ENCODE data around the gene FDXR.
"Not testable (repeated sequence)": the region's sequence is repeated elsewhere in the genome, so short reads cannot be mapped to it uniquely, and the experiment has no call there.

FDXR gene

DNA sequence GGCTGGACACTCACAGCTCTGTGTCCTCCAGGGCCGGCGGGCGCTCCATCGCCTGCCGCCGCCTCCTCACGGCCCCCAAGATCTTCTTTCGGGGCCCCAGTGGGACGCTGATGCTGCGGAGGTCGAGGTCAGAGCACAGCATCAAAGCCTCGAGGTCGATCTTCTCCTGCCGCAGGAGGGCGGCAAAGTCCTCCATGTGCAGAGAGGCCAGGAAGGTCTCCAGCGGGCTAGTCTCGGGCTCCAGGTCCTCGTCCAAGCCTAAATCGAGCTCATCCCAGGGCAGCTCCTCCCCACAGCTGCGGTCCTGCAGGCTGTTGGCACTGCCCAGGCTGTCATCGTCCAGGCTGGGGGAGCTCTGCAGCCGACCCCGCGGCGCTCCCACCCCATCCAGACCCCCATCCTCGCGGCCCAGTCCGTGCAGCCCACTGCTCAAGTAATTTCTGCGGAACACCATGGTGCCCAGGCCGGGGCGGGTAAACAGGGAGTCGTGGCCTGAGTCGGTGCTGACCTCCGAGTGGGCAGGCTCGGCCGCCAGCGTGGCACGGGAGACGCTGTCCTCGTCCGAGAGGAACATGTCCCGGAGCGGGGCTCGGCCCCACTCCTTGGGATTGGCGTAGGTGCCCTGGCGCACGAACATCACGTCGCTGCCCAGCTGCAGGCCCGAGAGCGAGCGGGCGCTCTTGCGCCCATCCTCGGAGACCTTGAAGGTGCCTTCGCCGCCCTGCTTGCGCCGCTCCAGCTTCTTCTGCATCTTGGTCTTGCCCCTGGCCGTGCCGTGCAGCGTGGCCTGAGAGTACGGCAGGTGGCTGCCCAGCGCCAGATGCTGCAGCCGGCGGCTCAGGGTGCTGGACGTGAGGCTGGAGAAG lies 46.9 kb upstream of the FDXR start:
- H3K27me3 ChIP-seq (replicated peaks in 2 of 5; ENCODE audit: control insufficient read depth in 4 of 5, insufficient read depth in 5 of 5, low read length in 4 of 5), result peaks cover 0 to 54% (median 23%) of the 10 kb centered on the region in 5 experiments

DNA sequence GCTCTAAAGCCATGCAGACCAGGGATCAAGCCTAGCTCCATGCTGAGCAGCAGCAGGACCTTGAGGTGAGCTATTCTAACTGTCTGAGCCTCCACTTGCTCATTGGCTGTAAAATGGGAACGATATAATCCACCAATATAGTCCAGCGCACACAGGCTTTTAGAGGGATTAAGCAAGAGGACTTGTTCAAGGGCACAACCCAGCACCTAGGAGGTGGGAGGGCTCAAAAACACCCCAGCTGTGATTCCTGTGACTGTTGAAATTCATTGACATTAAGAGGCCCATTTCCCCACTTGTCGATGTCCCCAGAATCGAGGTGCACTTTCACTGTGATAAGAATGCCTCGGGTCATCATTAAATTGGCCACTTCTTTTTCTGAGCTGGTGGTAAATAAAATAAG lies 46.1 kb upstream of the FDXR start:
- no peak for DNase-seq
- CTCF ChIA-PET, result interaction anchor here (1.0 to 5.5 kb wide), 7 partner anchors 10 to 53 kb away, joined by 3 to 37 read pairs (median 4); partner anchors contain the start of gene OTOP3
- Histone ChIP-seq H3K4me1 (ENCODE audit: control extremely low read depth in 1 of 4, control insufficient read depth in 4 of 4, insufficient read depth in 4 of 4, low read length in 3 of 4) (peaks cover 0 to 25% (median 21%) of the 10 kb centered on the region in 4 experiments), H3K4me3 (ENCODE audit: control insufficient read depth in 1 of 7, extremely low read depth in 1 of 7, insufficient read depth in 4 of 7, low read depth in 2 of 7, low read length in 6 of 7) (no peak overlapping the region), H3K36me3 (ENCODE audit: control insufficient read depth in 4 of 4, insufficient read depth in 4 of 4, low read length in 3 of 4) (no peaks in the 10 kb centered on the region), H3K9me3 (ENCODE audit: control extremely low read depth in 1 of 5, control insufficient read depth in 4 of 5, insufficient read depth in 2 of 5, low read depth in 1 of 5, low read length in 4 of 5) (no peaks in the 10 kb centered on the region), H3K27ac (ENCODE audit: insufficient read depth in 1 of 2, low read depth in 1 of 2, low read length in 2 of 2, poor library complexity in 1 of 2, severe bottlenecking in 2 of 2) (no peak overlapping the region), H3K27me3 (replicated peaks in 2 of 5; ENCODE audit: control insufficient read depth in 4 of 5, insufficient read depth in 5 of 5, low read length in 4 of 5) (peaks cover 0 to 47% (median 17%) of the 10 kb centered on the region in 5 experiments)
- WGBS (ENCODE audit: insufficient coverage), result 93% methylated on average over 4 of the region's 5 CpGs
- POLR2A ChIA-PET, result no interaction called here

More for the DNA sequence above, 46.9 kb upstream of the FDXR start:
- 50% methylated on average over 64 of the region's 67 CpGs for WGBS (ENCODE audit: insufficient coverage)
- CTCF ChIA-PET, result interaction anchor here (0.9 to 5.5 kb wide), 10 partner anchors 9 to 52 kb away, joined by 3 to 37 read pairs (median 4); partner anchors contain the start of gene OTOP3
- H3K36me3 ChIP-seq (ENCODE audit: control insufficient read depth in 4 of 4, insufficient read depth in 4 of 4, low read length in 3 of 4), result no peaks in the 10 kb centered on the region
- peak overlapping the region in 1 of 7 experiments; percentile 24 for H3K4me3 ChIP-seq (ENCODE audit: control insufficient read depth in 1 of 7, extremely low read depth in 1 of 7, insufficient read depth in 4 of 7, low read depth in 2 of 7, low read length in 6 of 7)
- peaks cover 0 to 33% (median 29%) of the 10 kb centered on the region in 4 experiments for H3K4me1 ChIP-seq (ENCODE audit: control extremely low read depth in 1 of 4, control insufficient read depth in 4 of 4, insufficient read depth in 4 of 4, low read length in 3 of 4)
- H3K9me3 ChIP-seq (ENCODE audit: control extremely low read depth in 1 of 5, control insufficient read depth in 4 of 5, insufficient read depth in 2 of 5, low read depth in 1 of 5, low read length in 4 of 5), result no peaks in the 10 kb centered on the region
- H3K27ac ChIP-seq (ENCODE audit: insufficient read depth in 1 of 2, low read depth in 1 of 2, low read length in 2 of 2, poor library complexity in 1 of 2, severe bottlenecking in 2 of 2), result no peak overlapping the region
- peak; percentile 22 to 45 (median 29) for DNase-seq
- POLR2A ChIA-PET, result no interaction called here

DNA sequence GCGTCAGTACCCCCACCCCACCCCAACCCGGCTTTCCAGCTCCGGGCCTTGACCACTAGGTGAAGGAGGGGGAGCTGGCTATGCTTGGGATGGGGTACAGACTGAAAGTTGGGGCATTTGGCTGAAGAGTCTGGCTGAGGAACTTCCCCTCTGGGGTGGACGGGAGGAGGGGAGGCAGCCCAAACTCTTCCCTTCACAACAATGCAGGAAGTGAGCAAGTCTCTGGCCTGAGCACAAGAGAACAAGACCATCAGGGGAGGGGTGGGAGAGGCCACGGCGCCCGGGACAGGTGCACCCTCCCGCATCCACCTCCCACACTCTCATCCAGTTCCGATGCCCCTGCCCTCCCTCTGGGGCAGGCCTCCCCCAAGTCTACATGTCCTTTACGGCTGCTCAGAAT lies 44.6 kb upstream of the FDXR start:
- ChIA-PET POLR2A (no interaction called here), CTCF (no interaction called here)
- Histone ChIP-seq H3K4me1 (ENCODE audit: control extremely low read depth in 1 of 4, control insufficient read depth in 4 of 4, insufficient read depth in 4 of 4, low read length in 3 of 4) (peaks cover 0 to 14% (median 10%) of the 10 kb centered on the region in 4 experiments), H3K9me3 (ENCODE audit: control extremely low read depth in 1 of 5, control insufficient read depth in 4 of 5, insufficient read depth in 2 of 5, low read depth in 1 of 5, low read length in 4 of 5) (no peaks in the 10 kb centered on the region), H3K27me3 (replicated peaks in 2 of 5; ENCODE audit: control insufficient read depth in 4 of 5, insufficient read depth in 5 of 5, low read length in 4 of 5) (peaks cover 0 to 32% (median 14%) of the 10 kb centered on the region in 5 experiments), H3K36me3 (ENCODE audit: control insufficient read depth in 4 of 4, insufficient read depth in 4 of 4, low read length in 3 of 4) (no peaks in the 10 kb centered on the region), H3K4me3 (ENCODE audit: control insufficient read depth in 1 of 7, extremely low read depth in 1 of 7, insufficient read depth in 4 of 7, low read depth in 2 of 7, low read length in 6 of 7) (peak overlapping the region in 1 of 7 experiments; percentile 4), H3K27ac (ENCODE audit: insufficient read depth in 1 of 2, low read depth in 1 of 2, low read length in 2 of 2, poor library complexity in 1 of 2, severe bottlenecking in 2 of 2) (no peak overlapping the region)
- DNase-seq, result peak; percentile 21 to 60 (median 59)
- 56% methylated on average over 3 of the region's 10 CpGs for WGBS (ENCODE audit: insufficient coverage)

DNA sequence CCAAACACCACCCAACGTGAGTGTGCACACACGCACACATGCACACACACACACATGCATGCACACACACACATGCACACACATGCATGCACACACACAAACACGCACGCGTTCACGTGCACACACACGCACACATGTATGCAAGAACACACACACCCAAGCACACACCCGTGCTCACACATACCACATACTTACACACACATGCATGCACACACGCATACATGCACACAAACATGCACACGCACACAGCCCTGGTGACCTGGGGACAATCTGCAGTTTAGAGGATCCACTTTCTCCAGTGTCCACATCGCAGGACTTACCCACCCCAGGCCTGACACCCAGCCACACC lies 44.0 kb upstream of the FDXR start:
- Histone ChIP-seq H3K4me1 (ENCODE audit: control extremely low read depth in 1 of 4, control insufficient read depth in 4 of 4, insufficient read depth in 4 of 4, low read length in 3 of 4) (peaks cover 0 to 14% (median 10%) of the 10 kb centered on the region in 4 experiments), H3K4me3 (ENCODE audit: control insufficient read depth in 1 of 7, extremely low read depth in 1 of 7, insufficient read depth in 4 of 7, low read depth in 2 of 7, low read length in 6 of 7) (no peak overlapping the region), H3K27me3 (replicated peaks in 2 of 5; ENCODE audit: control insufficient read depth in 4 of 5, insufficient read depth in 5 of 5, low read length in 4 of 5) (peaks cover 0 to 27% (median 13%) of the 10 kb centered on the region in 5 experiments), H3K36me3 (ENCODE audit: control insufficient read depth in 4 of 4, insufficient read depth in 4 of 4, low read length in 3 of 4) (no peaks in the 10 kb centered on the region), H3K9me3 (ENCODE audit: control extremely low read depth in 1 of 5, control insufficient read depth in 4 of 5, insufficient read depth in 2 of 5, low read depth in 1 of 5, low read length in 4 of 5) (no peaks in the 10 kb centered on the region), H3K27ac (ENCODE audit: insufficient read depth in 1 of 2, low read depth in 1 of 2, low read length in 2 of 2, poor library complexity in 1 of 2, severe bottlenecking in 2 of 2) (no peak overlapping the region)
- DNase-seq, result no peak
- 95% methylated on average over 4 of the region's 11 CpGs for WGBS (ENCODE audit: insufficient coverage)
- ChIA-PET POLR2A (no interaction called here), CTCF (interaction anchor here (0.9 to 2.2 kb wide), 2 partner anchors 39 to 44 kb away, joined by 3 to 7 read pairs; no protein-coding TSS in a partner anchor)

DNA sequence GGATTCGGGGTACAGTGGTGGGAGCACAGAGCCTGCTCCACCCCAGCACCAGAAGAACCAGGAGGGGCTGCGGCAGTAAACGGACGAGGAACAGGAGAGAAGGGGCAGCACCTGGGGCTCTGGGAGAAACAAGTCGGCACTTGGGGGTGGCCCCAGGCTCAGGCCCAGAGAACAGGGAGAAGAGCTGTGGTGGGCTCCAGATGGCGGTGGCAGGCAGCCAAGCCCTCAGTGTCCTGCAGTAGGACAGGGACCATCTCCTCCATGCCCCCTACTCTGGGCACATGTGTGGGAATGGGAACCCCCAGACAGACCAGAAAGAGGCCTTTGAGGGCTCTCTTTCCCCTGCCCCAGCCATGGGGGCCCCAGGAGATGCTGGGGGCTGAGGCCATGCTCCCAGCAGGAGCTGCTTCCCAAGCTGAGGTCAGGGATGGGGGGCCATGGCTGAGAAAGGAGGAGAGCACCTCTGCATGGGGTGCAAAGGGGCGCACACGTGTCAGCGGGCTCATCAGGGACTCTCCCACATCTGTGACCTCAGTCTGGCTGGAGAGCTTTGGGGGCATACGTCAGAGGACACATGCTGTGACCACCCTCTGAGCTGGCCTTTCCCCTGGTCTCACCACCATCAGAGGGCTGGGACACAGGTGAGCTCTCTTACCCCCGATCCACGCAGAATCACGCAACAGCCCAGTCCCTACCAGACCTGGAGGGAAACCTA lies 43.5 kb upstream of the FDXR start:
- Histone ChIP-seq H3K4me3 (ENCODE audit: control insufficient read depth in 1 of 7, extremely low read depth in 1 of 7, insufficient read depth in 4 of 7, low read depth in 2 of 7, low read length in 6 of 7) (no peak overlapping the region), H3K4me1 (ENCODE audit: control extremely low read depth in 1 of 4, control insufficient read depth in 4 of 4, insufficient read depth in 4 of 4, low read length in 3 of 4) (peaks cover 0 to 14% (median 10%) of the 10 kb centered on the region in 4 experiments), H3K36me3 (ENCODE audit: control insufficient read depth in 4 of 4, insufficient read depth in 4 of 4, low read length in 3 of 4) (no peaks in the 10 kb centered on the region), H3K27ac (ENCODE audit: insufficient read depth in 1 of 2, low read depth in 1 of 2, low read length in 2 of 2, poor library complexity in 1 of 2, severe bottlenecking in 2 of 2) (no peak overlapping the region), H3K27me3 (replicated peaks in 2 of 5; ENCODE audit: control insufficient read depth in 4 of 5, insufficient read depth in 5 of 5, low read length in 4 of 5) (peaks cover 0 to 21% (median 9%) of the 10 kb centered on the region in 5 experiments), H3K9me3 (ENCODE audit: control extremely low read depth in 1 of 5, control insufficient read depth in 4 of 5, insufficient read depth in 2 of 5, low read depth in 1 of 5, low read length in 4 of 5) (no peaks in the 10 kb centered on the region)
- ChIA-PET POLR2A (no interaction called here), CTCF (interaction anchor here (0.9 to 2.2 kb wide), 3 partner anchors 14 to 44 kb away, joined by 3 to 7 read pairs (median 5); no protein-coding TSS in a partner anchor)
- no peak for DNase-seq
- WGBS (ENCODE audit: insufficient coverage), result 96% methylated on average over 10 of the region's 13 CpGs

DNA sequence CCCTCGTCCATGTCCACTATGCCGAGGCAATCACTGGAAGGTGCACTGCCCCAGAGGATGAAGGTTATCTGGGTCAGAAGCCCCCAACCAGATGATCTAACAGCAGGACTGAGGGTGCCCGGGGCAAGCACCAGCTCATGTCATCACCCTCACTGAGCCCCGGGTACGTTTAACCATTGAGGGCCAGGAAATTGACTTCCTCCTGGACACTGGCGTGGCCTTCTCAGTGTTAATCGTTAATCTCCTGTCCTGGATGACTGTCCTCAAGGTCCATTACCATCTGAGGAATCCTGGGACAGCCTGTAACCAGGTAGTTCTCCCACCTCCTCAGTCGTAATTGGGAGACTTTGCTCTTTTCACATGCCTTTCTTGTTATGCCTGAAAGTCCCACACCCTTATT lies 38.6 kb upstream of the FDXR start:
- H3K4me1 ChIP-seq (ENCODE audit: control extremely low read depth in 1 of 4, control insufficient read depth in 4 of 4, insufficient read depth in 4 of 4, low read length in 3 of 4); H3K27me3 ChIP-seq (replicated peaks in 2 of 5; ENCODE audit: control insufficient read depth in 4 of 5, insufficient read depth in 5 of 5, low read length in 4 of 5); H3K36me3 ChIP-seq (ENCODE audit: control insufficient read depth in 4 of 4, insufficient read depth in 4 of 4, low read length in 3 of 4); H3K9me3 ChIP-seq (ENCODE audit: control extremely low read depth in 1 of 5, control insufficient read depth in 4 of 5, insufficient read depth in 2 of 5, low read depth in 1 of 5, low read length in 4 of 5); POLR2A ChIA-PET; CTCF ChIA-PET; DNase-seq; H3K27ac ChIP-seq (ENCODE audit: insufficient read depth in 1 of 2, low read depth in 1 of 2, low read length in 2 of 2, poor library complexity in 1 of 2, severe bottlenecking in 2 of 2); H3K4me3 ChIP-seq (ENCODE audit: control insufficient read depth in 1 of 7, extremely low read depth in 1 of 7, insufficient read depth in 4 of 7, low read depth in 2 of 7, low read length in 6 of 7): not testable (repeated sequence)
- 98% methylated on average over 5 of the region's 8 CpGs for WGBS (ENCODE audit: insufficient coverage)

DNA sequence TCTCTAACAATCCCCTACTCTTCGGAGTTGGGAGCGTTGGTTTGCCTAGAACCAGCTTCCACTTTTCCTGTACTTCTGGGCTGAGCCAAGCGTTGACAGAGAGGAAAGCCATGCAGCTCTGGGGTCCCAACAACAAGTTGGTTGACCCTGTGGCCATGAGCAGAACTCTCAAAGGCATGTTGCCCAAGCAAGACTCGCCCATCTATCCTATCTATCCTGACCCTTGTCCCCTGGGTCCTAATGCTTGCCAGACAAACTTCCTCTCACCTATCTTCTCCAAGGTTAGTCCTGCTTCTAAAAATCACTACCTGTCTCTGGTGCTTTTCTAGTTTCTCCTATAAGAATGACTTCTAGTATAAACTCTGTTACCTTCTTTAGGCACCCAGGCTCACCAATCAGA lies 36.3 kb upstream of the FDXR start:
- H3K4me1 ChIP-seq (ENCODE audit: control extremely low read depth in 1 of 4, control insufficient read depth in 4 of 4, insufficient read depth in 4 of 4, low read length in 3 of 4); H3K4me3 ChIP-seq (ENCODE audit: control insufficient read depth in 1 of 7, extremely low read depth in 1 of 7, insufficient read depth in 4 of 7, low read depth in 2 of 7, low read length in 6 of 7); POLR2A ChIA-PET; CTCF ChIA-PET; H3K36me3 ChIP-seq (ENCODE audit: control insufficient read depth in 4 of 4, insufficient read depth in 4 of 4, low read length in 3 of 4); H3K27ac ChIP-seq (ENCODE audit: insufficient read depth in 1 of 2, low read depth in 1 of 2, low read length in 2 of 2, poor library complexity in 1 of 2, severe bottlenecking in 2 of 2); H3K9me3 ChIP-seq (ENCODE audit: control extremely low read depth in 1 of 5, control insufficient read depth in 4 of 5, insufficient read depth in 2 of 5, low read depth in 1 of 5, low read length in 4 of 5); H3K27me3 ChIP-seq (replicated peaks in 2 of 5; ENCODE audit: control insufficient read depth in 4 of 5, insufficient read depth in 5 of 5, low read length in 4 of 5); DNase-seq: not testable (repeated sequence)
- WGBS (ENCODE audit: insufficient coverage), result 88% methylated on average over 3 of the region's 4 CpGs

Data from common myeloid progenitor, CD34-positive (primary cell).